ENCODE data around the gene DRC3.
"Not testable (repeated sequence)": the region's sequence is repeated elsewhere in the genome, so short reads cannot be mapped to it uniquely, and the experiment has no call there.

DRC3 gene

GRCh38 chr17:17942846-17943245 is 29.8 kb upstream of the DRC3 start:
- FAIRE-seq, result no peak

GRCh38 chr17:17943281-17943984 is 29.2 kb upstream of the DRC3 start:
- FAIRE-seq, result no peak

GRCh38 chr17:17944242-17944641 is 28.4 kb upstream of the DRC3 start:
- no peak for FAIRE-seq

GRCh38 chr17:17944743-17945142 is 27.9 kb upstream of the DRC3 start:
- FAIRE-seq, result no peak

- FAIRE-seq, result no peak
Observed at GRCh38 chr17:17946093-17946492, 26.6 kb upstream of the DRC3 start.

- no peak for FAIRE-seq
Observed at GRCh38 chr17:17947309-17947708, 25.4 kb upstream of the DRC3 start.

- FAIRE-seq, result no peak
Observed at GRCh38 chr17:17947966-17948365, 24.7 kb upstream of the DRC3 start.

- no peak for FAIRE-seq
Observed at GRCh38 chr17:17950347-17950746, 22.3 kb upstream of the DRC3 start.

GRCh38 chr17:17950806-17951205 is 21.9 kb upstream of the DRC3 start:
- FAIRE-seq, result no peak

- FAIRE-seq, result no peak
Observed at GRCh38 chr17:17951524-17951923, 21.1 kb upstream of the DRC3 start.

GRCh38 chr17:17952691-17953090 is 20.0 kb upstream of the DRC3 start:
- FAIRE-seq, result no peak

GRCh38 chr17:17954079-17954478 is 18.6 kb upstream of the DRC3 start:
- FAIRE-seq, result no peak

- FAIRE-seq, result not testable (repeated sequence)
Observed at GRCh38 chr17:17955790-17956341, 16.8 kb upstream of the DRC3 start.

GRCh38 chr17:17957584-17957916 is 15.1 kb upstream of the DRC3 start:
- no peak for FAIRE-seq

GRCh38 chr17:17958982-17959381 is 13.7 kb upstream of the DRC3 start:
- no peak for FAIRE-seq

GRCh38 chr17:17959520-17960361 is 12.9 kb upstream of the DRC3 start:
- no peak for FAIRE-seq

GRCh38 chr17:17960500-17961030 is 12.1 kb upstream of the DRC3 start:
- no peak for FAIRE-seq

- no peak for FAIRE-seq
Observed at GRCh38 chr17:17963066-17963465, 9.6 kb upstream of the DRC3 start.

GRCh38 chr17:17963694-17964436 is 8.8 kb upstream of the DRC3 start:
- FAIRE-seq, result no peak

GRCh38 chr17:17964710-17965109 is 8.0 kb upstream of the DRC3 start:
- no peak for FAIRE-seq

- no peak for FAIRE-seq
Observed at GRCh38 chr17:17965152-17965721, 7.4 kb upstream of the DRC3 start.

- no peak for FAIRE-seq
Observed at GRCh38 chr17:17966399-17966798, 6.3 kb upstream of the DRC3 start.
